Smooth muscle cell of the umbilical artery (primary cell): Measurements from ENCODE around the gene VAMP1. TPM values are rescaled to one million over a fixed set of nuclear protein-coding genes. Genes with fewer than 3 reads are reported as not detected.

Experiments
- total RNA-seq: library from RNA; depleted of rRNA; stranded (reverse); fragments of >200 nt; gene quantifications from 2 replicates; pipeline ENCODE4 v1.2.3, GENCODE V29; 2014

VAMP1 gene
- total RNA-seq = 5.3 and 7.4 TPM in 2 replicates

GRCh38 chr12:6470375-6471163, at the start of gene VAMP1:
Gene VAMP1 (minus strand): TSS chr12:6470677. CDS start chr12:6470531, 146 bp downstream.

GRCh38 chr12:6493497-6494257, 23.2 kb upstream of the VAMP1 start, which contains the start of gene NCAPD2:
Gene NCAPD2 (plus strand): TSS chr12:6494102. CDS start chr12:6495099, 997 bp downstream.

GRCh38 chr12:6492838-6493496, 22.5 kb upstream of the VAMP1 start, which contains the start of gene MRPL51:
Gene MRPL51 (minus strand): TSS chr12:6493262. CDS start chr12:6493136, 126 bp downstream.

GRCh38 chr12:6451348-6452244, 18.9 kb downstream of the VAMP1 start, which contains the start of gene TAPBPL:
Gene TAPBPL (plus strand): TSS chr12:6452042. CDS start chr12:6452249, 207 bp downstream.

GRCh38 chr12:6444704-6445688, 25.5 kb downstream of the VAMP1 start, which contains the start of gene CD27:
Gene CD27 (plus strand): TSS chr12:6444955. CDS start chr12:6445096, 141 bp downstream.

Other genes starting within 250 kb of the VAMP1 start
- gene PLEKHG6, start 160.0 kb downstream of the VAMP1 start, total RNA-seq = not detected in 2 replicates
- gene TNFRSF1A, start 128.6 kb downstream of the VAMP1 start, total RNA-seq = 93.4 and 152 TPM in 2 replicates
- gene SCNN1A, start 95.1 kb downstream of the VAMP1 start, total RNA-seq = 0.28 and 0.30 TPM in 2 replicates
- gene LTBR, start 86.5 kb downstream of the VAMP1 start, total RNA-seq = 52.1 and 63.8 TPM in 2 replicates
- not detected in 2 replicates for gene CD27, start 25.7 kb downstream of the VAMP1 start, total RNA-seq
- 10.3 and 15.7 TPM in 2 replicates for gene TAPBPL, start 18.6 kb downstream of the VAMP1 start, total RNA-seq
- 91.5 and 97.4 TPM in 2 replicates for gene MRPL51, start 22.6 kb upstream of the VAMP1 start, total RNA-seq
- gene NCAPD2, start 23.4 kb upstream of the VAMP1 start, total RNA-seq = 34.4 and 64.1 TPM in 2 replicates
- 7,061 and 9,871 TPM in 2 replicates for gene GAPDH, start 63.8 kb upstream of the VAMP1 start, total RNA-seq
- gene IFFO1, start 85.4 kb upstream of the VAMP1 start, total RNA-seq = 10.4 and 11.8 TPM in 2 replicates
- gene NOP2, start 97.6 kb upstream of the VAMP1 start, total RNA-seq = 20.8 and 32.5 TPM in 2 replicates
- 195 and 243 TPM in 2 replicates for gene CHD4, start 136.7 kb upstream of the VAMP1 start, total RNA-seq
- gene LPAR5, start 165.3 kb upstream of the VAMP1 start, total RNA-seq = not detected in 2 replicates
- gene ACRBP, start 176.8 kb upstream of the VAMP1 start, total RNA-seq = 0.46 TPM in 1 of 2 replicates, not detected in the other
- gene ING4, start 192.4 kb upstream of the VAMP1 start, total RNA-seq = 26.4 and 36.8 TPM in 2 replicates
- 11.0 and 20.2 TPM in 2 replicates for gene ZNF384, start 218.7 kb upstream of the VAMP1 start, total RNA-seq
- gene PIANP, start 230.1 kb upstream of the VAMP1 start, total RNA-seq = 0.23 and 0.30 TPM in 2 replicates